GM18868 (cell line): Measurements from ENCODE around the gene THRB.

Experiments
- ATAC-seq: cut with Tn5 transposase; IDR thresholded peaks from one replicate; pipeline ENCODE4 v1.9.1; 2021; ENCODE audit warnings: mild to moderate bottlenecking, moderate library complexity; ENCODE audit not compliant: unreplicated experiment

THRB gene

GRCh38 chr3:24382647-24383046 lies 112.0 kb downstream of the THRB start:
- no peak for ATAC-seq

- ATAC-seq: no peak
Measured at GRCh38 chr3:24379936-24380335, 114.7 kb downstream of the THRB start.

- no peak for ATAC-seq
Measured at GRCh38 chr3:24378313-24378712, 116.3 kb downstream of the THRB start.

DNA sequence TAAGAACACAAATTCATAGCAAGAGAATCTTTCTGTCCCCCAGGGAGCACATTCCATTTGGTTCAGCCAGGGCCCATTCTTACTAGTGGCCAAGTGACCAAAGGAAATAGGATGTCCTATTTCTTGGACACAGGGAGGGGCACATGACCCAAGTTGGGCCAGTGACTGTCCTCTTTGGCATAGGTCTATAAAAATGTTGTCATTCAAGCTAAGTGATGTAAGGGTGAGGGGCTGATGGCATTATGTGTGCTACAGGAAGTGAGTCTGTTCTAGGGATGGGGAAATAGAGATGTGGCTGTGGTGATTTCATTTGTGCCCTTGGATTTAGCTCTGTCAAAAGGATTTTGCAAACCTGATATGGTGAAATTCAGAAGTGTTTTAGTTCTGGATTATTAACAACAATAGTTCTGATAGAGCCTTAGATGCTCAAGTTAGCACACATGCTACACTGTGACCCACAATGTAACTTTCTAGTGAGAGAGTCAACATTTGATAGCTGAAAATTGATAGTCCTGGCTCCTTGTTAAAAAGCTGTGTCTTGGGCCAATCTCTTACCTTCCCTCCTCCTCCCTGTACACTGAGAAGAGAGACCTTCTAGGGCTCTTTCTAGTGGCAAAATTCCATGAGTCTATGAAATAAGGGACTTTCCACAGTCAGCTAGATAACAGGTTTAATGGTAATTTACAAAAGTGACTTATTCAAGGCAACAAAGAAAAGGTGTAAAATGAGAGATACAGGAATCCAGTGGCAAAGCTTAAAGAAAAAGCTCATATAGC lies 117.2 kb downstream of the THRB start:
- ATAC-seq: no peak

- ATAC-seq: no peak
Measured at GRCh38 chr3:24375947-24376384, 118.7 kb downstream of the THRB start.

GRCh38 chr3:24374801-24375200 lies 119.8 kb downstream of the THRB start:
- no peak for ATAC-seq

DNA sequence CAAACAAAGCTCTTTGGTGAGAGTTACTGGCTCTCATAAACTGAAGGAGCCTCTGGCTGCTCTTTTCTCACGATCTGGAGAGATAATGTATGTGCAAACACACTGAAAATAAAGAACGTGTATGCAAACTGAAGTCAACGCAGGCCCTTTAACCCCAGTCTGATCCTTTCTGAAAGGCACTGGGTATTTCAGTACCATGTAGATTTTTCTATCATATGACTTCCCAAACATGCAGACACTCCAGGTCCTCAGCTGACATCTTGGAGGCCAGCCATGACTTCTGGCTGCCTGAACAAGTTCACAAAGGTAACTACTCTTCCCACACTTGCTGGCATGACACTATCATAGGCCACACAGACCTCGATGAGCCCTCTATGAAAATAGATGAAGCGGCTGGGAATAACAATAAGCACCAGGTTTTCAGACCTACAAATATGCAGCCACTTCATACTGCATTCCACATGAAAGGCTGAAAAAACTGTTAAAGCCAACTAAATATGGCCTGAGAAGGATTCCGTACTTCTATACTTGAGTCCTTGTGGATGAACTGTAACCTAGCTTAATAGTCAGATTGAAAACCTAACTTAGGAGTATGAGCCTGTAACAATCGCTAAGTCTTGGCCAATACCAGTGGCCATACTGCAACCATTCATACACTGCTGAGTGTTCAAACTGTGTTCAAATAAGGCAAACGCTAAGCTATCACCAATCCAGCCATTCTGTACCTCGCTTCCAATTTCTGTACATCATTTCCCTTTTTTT lies 121.3 kb downstream of the THRB start:
- ATAC-seq: no peak

- no peak for ATAC-seq
Measured at GRCh38 chr3:24372559-24373197, 122.0 kb downstream of the THRB start.

GRCh38 chr3:24370352-24371090 lies 124.1 kb downstream of the THRB start:
- no peak for ATAC-seq

- no peak for ATAC-seq
Measured at GRCh38 chr3:24368605-24369004, 126.0 kb downstream of the THRB start.

GRCh38 chr3:24367664-24368264 lies 126.9 kb downstream of the THRB start:
- no peak for ATAC-seq

DNA sequence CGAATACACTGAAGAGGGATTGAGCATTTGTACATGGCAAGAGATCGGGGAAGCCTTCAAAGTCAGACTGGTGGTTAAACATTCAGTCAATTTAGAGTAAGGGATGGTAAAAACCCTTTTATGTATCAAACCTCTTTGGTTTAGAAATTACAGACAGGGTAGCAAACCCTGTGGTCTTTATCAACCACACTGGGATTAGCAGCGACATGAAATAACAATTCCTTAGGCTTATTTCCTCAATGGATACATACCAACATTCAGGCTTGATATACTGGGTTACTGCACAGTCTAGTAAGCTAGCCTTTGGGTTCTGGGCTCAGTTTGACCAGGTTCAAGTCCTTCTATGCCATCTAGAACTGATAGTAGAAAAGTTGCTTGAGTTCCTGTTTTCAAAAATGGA lies 127.4 kb downstream of the THRB start:
- ATAC-seq: no peak

DNA sequence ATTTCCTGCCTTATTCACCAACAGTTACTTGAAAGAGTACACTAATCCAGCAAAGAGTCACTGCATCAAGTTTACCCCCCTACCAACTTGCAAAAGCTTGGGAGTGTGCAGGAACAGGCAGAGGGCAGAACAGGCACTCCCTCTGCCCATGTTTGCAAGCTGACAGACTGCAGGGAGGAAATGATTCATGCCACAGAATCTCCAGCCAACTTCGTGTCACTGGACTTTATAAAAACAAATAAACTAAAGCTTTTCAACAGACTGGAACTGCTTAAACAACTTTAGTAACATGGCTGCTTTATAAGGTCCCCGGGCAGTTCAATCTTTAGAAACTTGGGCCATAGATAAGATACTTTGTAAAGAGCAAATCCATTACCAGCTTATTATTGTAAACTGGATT lies 129.5 kb downstream of the THRB start:
- no peak for ATAC-seq

DNA sequence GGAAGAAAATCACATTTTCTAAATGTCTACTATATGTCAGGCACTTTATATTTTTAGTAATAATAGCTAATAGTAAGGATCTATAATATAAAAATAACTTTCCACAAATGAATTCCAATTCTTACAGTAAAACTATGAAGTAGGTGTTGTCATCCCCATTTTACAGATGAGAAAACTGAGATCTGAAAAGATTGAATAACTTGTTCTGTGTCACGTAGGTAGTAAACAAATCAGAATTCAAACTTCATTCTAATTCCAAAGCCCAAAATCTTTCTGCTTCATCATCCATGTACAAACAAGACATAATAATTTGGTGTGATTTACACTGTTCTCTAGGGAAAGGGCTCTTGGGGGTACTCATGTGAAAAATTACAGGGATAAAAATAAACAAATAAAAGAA lies 130.3 kb downstream of the THRB start:
- no peak for ATAC-seq

DNA sequence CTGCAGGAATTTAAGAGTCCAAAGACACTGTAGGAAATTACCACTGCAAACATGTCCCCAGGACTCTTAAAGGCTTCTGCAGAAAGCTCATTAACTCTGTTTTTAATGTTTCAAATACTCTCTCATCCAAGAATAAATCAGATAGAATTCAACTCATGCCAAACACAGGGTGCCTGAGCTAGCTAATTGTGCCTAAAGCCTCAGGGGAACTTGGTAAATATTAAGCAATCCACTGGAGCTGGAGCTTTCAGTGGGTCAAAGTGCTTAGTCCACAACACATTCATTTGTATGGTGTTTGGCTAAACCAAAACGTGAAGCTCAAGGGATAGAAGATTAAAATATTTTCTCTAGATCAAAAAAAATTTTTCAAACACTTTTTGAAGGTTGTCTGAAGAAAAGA lies 131.4 kb downstream of the THRB start:
- ATAC-seq: no peak

DNA sequence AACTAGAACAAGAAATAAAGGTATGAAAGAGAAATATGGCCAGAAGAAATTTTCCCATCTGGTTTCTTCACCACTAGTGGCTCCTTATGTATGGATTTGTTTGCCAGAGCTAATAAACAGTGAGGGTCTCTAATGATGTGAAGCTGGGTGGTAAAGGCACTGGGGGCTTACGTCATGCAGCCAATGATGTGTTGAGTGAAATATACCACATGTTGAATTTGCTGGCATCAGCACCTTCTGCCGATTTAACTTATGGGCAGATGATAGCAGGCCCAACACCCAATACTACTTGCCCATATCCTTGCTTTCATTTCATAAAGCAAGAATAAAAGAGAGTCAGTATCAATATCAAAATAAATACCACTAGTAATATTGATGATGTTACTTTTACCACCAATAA lies 133.0 kb downstream of the THRB start:
- no peak for ATAC-seq

DNA sequence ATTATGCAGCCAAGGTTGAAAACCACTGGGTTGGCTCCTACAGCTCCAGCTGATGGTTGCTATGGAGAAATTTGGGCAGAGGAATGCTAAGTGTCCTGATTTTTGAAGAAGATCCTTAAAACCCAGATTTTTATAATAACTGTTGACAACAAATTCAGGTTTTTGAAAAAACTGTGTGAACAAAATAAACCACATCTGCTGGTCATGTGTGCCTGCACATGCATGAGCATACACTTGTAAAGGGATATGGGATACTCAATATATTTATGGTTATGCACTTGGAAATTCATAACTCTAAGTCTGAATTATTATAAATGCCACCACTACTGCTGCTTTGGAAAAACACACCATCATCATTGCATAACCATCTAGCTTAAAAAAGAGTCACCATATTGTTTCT lies 133.7 kb downstream of the THRB start:
- no peak for ATAC-seq

DNA sequence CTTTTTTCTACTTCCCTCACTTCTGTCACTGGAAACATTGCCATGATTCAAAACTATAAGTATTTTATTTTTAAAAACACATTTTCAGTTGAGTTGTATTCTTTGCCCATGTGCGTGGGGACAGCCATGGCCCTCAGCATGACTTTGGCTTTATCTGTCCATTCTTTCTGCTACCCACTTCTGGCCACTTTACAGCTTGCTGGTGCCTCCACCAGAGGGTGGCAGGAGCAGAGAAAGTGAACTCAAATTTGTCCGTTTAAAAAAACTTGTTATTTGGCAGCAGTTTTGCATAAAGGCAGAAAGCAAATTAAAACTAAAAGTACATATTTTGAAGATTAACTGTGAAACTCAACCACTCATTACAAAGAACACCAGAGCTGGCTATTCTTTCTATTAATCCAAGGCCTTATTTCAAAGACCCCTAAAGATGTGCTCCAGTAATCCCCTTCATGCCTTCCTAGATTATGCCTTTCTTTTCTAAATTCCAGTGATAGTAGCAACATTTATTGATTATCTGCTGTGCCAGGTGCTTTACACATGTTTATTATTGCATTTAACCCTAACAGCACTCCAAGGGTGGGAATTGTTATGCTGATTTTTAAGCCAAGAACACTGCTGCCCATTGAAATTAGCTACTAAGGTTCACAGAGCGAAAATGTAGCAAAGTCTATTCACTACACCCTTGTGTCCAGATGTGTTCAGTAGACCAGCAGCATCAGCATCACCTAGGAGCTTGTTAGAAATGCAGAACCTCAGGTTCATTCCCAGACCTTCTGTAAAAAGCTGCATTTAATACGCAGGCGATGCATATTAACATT lies 134.8 kb downstream of the THRB start:
- no peak for ATAC-seq

- no peak for ATAC-seq
Measured at GRCh38 chr3:24359102-24359501, 135.5 kb downstream of the THRB start.

- ATAC-seq: no peak
Measured at GRCh38 chr3:24357635-24358034, 137.0 kb downstream of the THRB start.
